H1 (cell line): ENCODE results near the gene CSAD.

Source experiments
- POLR2AphosphoS5 ChIP-seq: IDR thresholded peaks from 2 replicates; pipeline ENCODE4 v1.6.1; 2011; ENCODE audit warnings: low read depth, low read length
- SAP30 ChIP-seq: fragments of 300-600 bp; sonication (generic); IDR thresholded peaks from 2 replicates; pipeline ENCODE4 v1.7.1; 2012; ENCODE audit warnings: low read length, moderate library complexity, mild to moderate bottlenecking, inconsistent platforms; ENCODE audit not compliant: insufficient read depth, insufficient replicate concordance
- TCF12 ChIP-seq: IDR thresholded peaks from 2 replicates; pipeline ENCODE4 v1.6.1; 2011; ENCODE audit warnings: low read depth, mild to moderate bottlenecking, low read length
- TF ChIP-seq, protein P1 (sequence below): IDR thresholded peaks from 2 replicates; pipeline ENCODE4 v1.6.1; 2011; ENCODE audit warnings: low read depth, mild to moderate bottlenecking, low read length; ENCODE audit not compliant: insufficient read depth
- TF ChIP-seq, protein P2 (sequence below), 3 experiments: IDR thresholded peaks; 1 replicate in 2 of 3; 2 replicates in 1 of 3; pipeline versions ENCODE4 v1.5.1 to v1.6.1; 2011; ENCODE audit warnings: low read length in 3 of 3, mild to moderate bottlenecking in 3 of 3, inconsistent platforms in 2 of 3, low read depth in 1 of 3, moderate library complexity in 1 of 3; ENCODE audit not compliant: insufficient read depth in 1 of 3; ENCODE audit errors: control extremely low read depth in 1 of 3

DNA sequence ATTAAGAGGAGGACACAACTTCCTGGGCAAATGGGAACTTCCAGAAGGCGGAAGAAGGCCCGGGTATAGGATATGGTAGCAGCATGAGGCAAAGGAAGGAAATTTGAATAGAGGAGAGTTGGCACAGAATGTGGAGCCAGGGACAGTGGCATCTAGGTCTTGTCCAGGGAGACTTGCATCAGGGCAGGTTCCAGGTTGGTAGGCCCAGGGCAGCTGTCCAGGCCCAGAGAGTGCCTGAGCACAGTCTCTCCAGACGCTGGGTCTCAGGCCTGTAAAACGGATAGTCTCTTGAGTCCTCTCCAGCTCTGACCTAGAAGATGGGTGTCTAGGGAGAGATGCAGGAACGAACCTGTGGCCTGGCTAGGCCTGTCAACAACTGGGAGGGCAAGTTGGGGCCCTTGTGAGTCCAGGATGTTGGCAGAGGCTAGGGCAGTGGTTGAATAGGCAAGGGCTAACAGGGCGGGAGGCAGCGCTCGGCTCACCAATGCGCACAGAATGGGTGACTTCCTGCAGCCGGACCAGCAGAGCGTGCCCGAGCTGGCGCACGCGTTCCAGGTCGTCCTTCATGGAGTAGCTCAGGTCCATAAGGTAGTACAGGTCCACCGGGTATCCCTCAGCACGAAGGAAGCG, 16.4 kb upstream of the CSAD start:
- TF ChIP-seq TCF12, result no peak
- no peak for TF ChIP-seq SAP30
- no peak for TF ChIP-seq POLR2AphosphoS5
- TF ChIP-seq, protein P1, sequence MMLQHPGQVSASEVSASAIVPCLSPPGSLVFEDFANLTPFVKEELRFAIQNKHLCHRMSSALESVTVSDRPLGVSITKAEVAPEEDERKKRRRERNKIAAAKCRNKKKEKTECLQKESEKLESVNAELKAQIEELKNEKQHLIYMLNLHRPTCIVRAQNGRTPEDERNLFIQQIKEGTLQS, result no peak
- TF ChIP-seq, protein P2, sequence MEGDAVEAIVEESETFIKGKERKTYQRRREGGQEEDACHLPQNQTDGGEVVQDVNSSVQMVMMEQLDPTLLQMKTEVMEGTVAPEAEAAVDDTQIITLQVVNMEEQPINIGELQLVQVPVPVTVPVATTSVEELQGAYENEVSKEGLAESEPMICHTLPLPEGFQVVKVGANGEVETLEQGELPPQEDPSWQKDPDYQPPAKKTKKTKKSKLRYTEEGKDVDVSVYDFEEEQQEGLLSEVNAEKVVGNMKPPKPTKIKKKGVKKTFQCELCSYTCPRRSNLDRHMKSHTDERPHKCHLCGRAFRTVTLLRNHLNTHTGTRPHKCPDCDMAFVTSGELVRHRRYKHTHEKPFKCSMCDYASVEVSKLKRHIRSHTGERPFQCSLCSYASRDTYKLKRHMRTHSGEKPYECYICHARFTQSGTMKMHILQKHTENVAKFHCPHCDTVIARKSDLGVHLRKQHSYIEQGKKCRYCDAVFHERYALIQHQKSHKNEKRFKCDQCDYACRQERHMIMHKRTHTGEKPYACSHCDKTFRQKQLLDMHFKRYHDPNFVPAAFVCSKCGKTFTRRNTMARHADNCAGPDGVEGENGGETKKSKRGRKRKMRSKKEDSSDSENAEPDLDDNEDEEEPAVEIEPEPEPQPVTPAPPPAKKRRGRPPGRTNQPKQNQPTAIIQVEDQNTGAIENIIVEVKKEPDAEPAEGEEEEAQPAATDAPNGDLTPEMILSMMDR (IDR thresholded peaks at IDR 0.05; ENCODE audit: control extremely low read depth in 1 of 3, insufficient read depth in 1 of 3, low read depth in 1 of 3, low read length in 3 of 3), result no peak
